Suprapubic skin (tissue), 3 donors: ENCODE data around the gene RC3H2.

Experiments
- CTCF ChIP-seq, 2 donors: fragments of 200-600 bp in 1 of 2; fragments of 450-650 bp in 1 of 2; sonication (generic) in 1 of 2; IDR thresholded peaks; one replicate each; pipeline ENCODE4 v1.5.1; 2016 to 2019; ENCODE audit warnings: antibody characterized with exemption in 2 of 2, mild to moderate bottlenecking in 1 of 2, moderate library complexity in 1 of 2
- POLR2AphosphoS5 ChIP-seq, 3 donors: sonication (generic); formaldehyde crosslinking; IDR thresholded peaks; one replicate each; pipeline ENCODE4 v1.6.1; 2017; ENCODE audit warnings: antibody characterized with exemption in 3 of 3

GRCh38 chr9:122797316-122798063, 107.7 kb downstream of the RC3H2 start:
- no peak for TF ChIP-seq POLR2AphosphoS5 (IDR thresholded peaks at IDR 0.05)
- TF ChIP-seq CTCF (IDR thresholded peaks at IDR 0.05), result no peak
